MCF 10A (cell line): ENCODE measurements around the gene HOTAIR. TPM values are rescaled to one million over a fixed set of nuclear protein-coding genes. Genes with fewer than 3 reads are reported as not detected.

Source experiments
- BruUV-seq: library from RNA; stranded (reverse); fragments of 400-500 nt; replicated peaks from 2 replicates; lab custom pipeline; 2021; lab: Mats Ljungman, UMichigan
- CTCF ChIA-PET: fragments of 300-600 bp; sonication (Branson Sonifier 250); formaldehyde crosslinking; extraction: SDS; loops from one replicate; lab custom pipeline; 2021; ENCODE audit warnings: antibody characterized with exemption, inconsistent platforms; lab: Yijun Ruan, JAX
- POLR2A ChIA-PET: fragments of 300-600, 350-650 bp; sonication (Branson Sonifier 250); formaldehyde crosslinking; extraction: SDS; loops from one replicate; lab custom pipeline; 2020; ENCODE audit warnings: antibody characterized with exemption, inconsistent platforms; lab: Yijun Ruan, JAX
- DNase-seq: peaks from one replicate; pipeline ENCODE4 v3.0.0-alpha.2; 2018; ENCODE audit not compliant: unreplicated experiment
- H3K27ac Mint-ChIP-seq: one replicate; pipeline ENCODE4 v1.8.0; 2022; ENCODE audit warnings: mild to moderate bottlenecking, low read depth, mixed read lengths; ENCODE audit not compliant: unreplicated experiment
- H3K27me3 Mint-ChIP-seq: one replicate; pipeline ENCODE4 v1.8.0; 2022; ENCODE audit warnings: mixed read lengths; ENCODE audit not compliant: insufficient read depth, unreplicated experiment
- H3K36me3 Mint-ChIP-seq: one replicate; pipeline ENCODE4 v1.8.0; 2022; ENCODE audit warnings: mild to moderate bottlenecking, moderate library complexity, mixed read lengths; ENCODE audit not compliant: insufficient read depth, unreplicated experiment
- H3K4me1 Mint-ChIP-seq: one replicate; pipeline ENCODE4 v1.8.0; 2022; ENCODE audit warnings: mixed read lengths; ENCODE audit not compliant: insufficient read depth, unreplicated experiment
- H3K4me3 Mint-ChIP-seq: one replicate; pipeline ENCODE4 v1.8.0; 2022; ENCODE audit warnings: mild to moderate bottlenecking, moderate library complexity, mixed read lengths; ENCODE audit not compliant: unreplicated experiment
- H3K9me3 Mint-ChIP-seq: one replicate; pipeline ENCODE4 v1.8.0; 2022; ENCODE audit warnings: mixed read lengths; ENCODE audit not compliant: unreplicated experiment
- CTCF ChIP-seq: fragments of 200-600 bp; IDR thresholded peaks from one replicate; pipeline ENCODE4 v1.8.0; 2022; ENCODE audit warnings: antibody characterized with exemption, mild to moderate bottlenecking; ENCODE audit not compliant: unreplicated experiment
- intact Hi-C: fragments of 100-400 bp; cut with micrococcal nuclease; formaldehyde crosslinking; loops from 2 replicates; pipeline ENCODE4 v1.14.1; 2022
- total RNA-seq: library from RNA; stranded (reverse); gene quantifications from 2 replicates; pipeline ENCODE4 v1.2.3, GENCODE V29; 2022

HOTAIR gene
- total RNA-seq, 1 experiment from 2014 or later, result 2.0 TPM

GRCh38 chr12:53956251-53956887 lies 18.4 kb downstream of the HOTAIR start:
- no peaks in the 10 kb centered on the region for H3K27me3 Mint-ChIP-seq

GRCh38 chr12:53955776-53956250 lies 18.9 kb downstream of the HOTAIR start:
- CTCF ChIA-PET, result interaction anchor here (0.7 to 1.0 kb wide), 3 partner anchors 160 to 200 kb away, joined by 3 to 4 read pairs (median 3); no protein-coding TSS in a partner anchor
- no peak overlapping the region for H3K4me3 Mint-ChIP-seq

More at GRCh38 chr12:53956251-53956887, 18.4 kb downstream of the HOTAIR start:
- no peak overlapping the region for H3K27ac Mint-ChIP-seq
- no peaks in the 10 kb centered on the region for H3K36me3 Mint-ChIP-seq
- TF ChIP-seq CTCF, result no peak
- intact Hi-C loops, result no loop called here
- H3K4me1 Mint-ChIP-seq, result no peaks in the 10 kb centered on the region
- CTCF ChIA-PET, result interaction anchor here (0.8 kb wide), 1 partner anchor 201 kb away, joined by 4 read pairs; no protein-coding TSS in a partner anchor
- no peaks in the 10 kb centered on the region for H3K9me3 Mint-ChIP-seq
- H3K4me3 Mint-ChIP-seq, result no peak overlapping the region
- no peak for DNase-seq
- POLR2A ChIA-PET, result no interaction called here
- BruUV-seq, result no TSS peak

GRCh38 chr12:53955036-53955775 lies 19.5 kb downstream of the HOTAIR start:
- Mint-ChIP-seq H3K4me3 (no peak overlapping the region), H3K27ac (no peak overlapping the region), H3K36me3 (no peaks in the 10 kb centered on the region), H3K27me3 (no peaks in the 10 kb centered on the region), H3K4me1 (no peaks in the 10 kb centered on the region), H3K9me3 (no peaks in the 10 kb centered on the region)
- ChIA-PET CTCF (interaction anchor here (0.7 to 1.2 kb wide), 3 partner anchors 159 to 246 kb away, joined by 3 to 5 read pairs (median 3); no protein-coding TSS in a partner anchor), POLR2A (no interaction called here)
- BruUV-seq, result no TSS peak
- intact Hi-C loops, result no loop called here
- DNase-seq, result no peak
- no peak for TF ChIP-seq CTCF

More at GRCh38 chr12:53955776-53956250, 18.9 kb downstream of the HOTAIR start:
- no TSS peak for BruUV-seq
- POLR2A ChIA-PET, result no interaction called here
- TF ChIP-seq CTCF, result no peak
- Mint-ChIP-seq H3K27me3 (no peaks in the 10 kb centered on the region), H3K4me1 (no peaks in the 10 kb centered on the region), H3K36me3 (no peaks in the 10 kb centered on the region), H3K9me3 (no peaks in the 10 kb centered on the region), H3K27ac (no peak overlapping the region)
- intact Hi-C loops, result no loop called here
- no peak for DNase-seq

- H3K4me1 Mint-ChIP-seq, result no peaks in the 10 kb centered on the region
- no peaks in the 10 kb centered on the region for H3K27me3 Mint-ChIP-seq
- H3K27ac Mint-ChIP-seq, result no peak within 1 kb of the TSS
- no peak for DNase-seq
- no peak for TF ChIP-seq CTCF
- POLR2A ChIA-PET, result interaction anchor here (1.0 to 3.2 kb wide), 3 partner anchors 13 to 179 kb away, joined by 3 to 16 read pairs (median 3); partner anchors contain the start of gene HOXC13
- intact Hi-C loops, result no loop called here
- no TSS peak for BruUV-seq
- no peaks in the 10 kb centered on the region for H3K36me3 Mint-ChIP-seq
- CTCF ChIA-PET, result interaction anchor here (1.2 kb wide), 1 partner anchor 247 kb away, joined by 5 read pairs; no protein-coding TSS in a partner anchor
- no peak within 1 kb of the TSS for H3K4me3 Mint-ChIP-seq
- H3K9me3 Mint-ChIP-seq, result no peaks in the 10 kb centered on the region
Observed at GRCh38 chr12:53954694-53955035, 20.1 kb downstream of the HOTAIR start, which contains the start of gene HOXC12. Gene HOXC12 (plus strand): TSS chr12:53954903. CDS start chr12:53954930, 27 bp downstream.
